Astrocyte (in vitro differentiated cells and primary cell): Measurements from ENCODE around the gene ACADS. TPM values are rescaled to one million over a fixed set of nuclear protein-coding genes. Genes with fewer than 3 reads are reported as not detected.

Source experiments
- DNase-seq: peaks from one replicate; pipeline ENCODE4 v3.0.0-alpha.2; 2010; ENCODE audit warnings: low read depth
- FAIRE-seq: peaks from 2 replicates; lab custom pipeline; 2011; peaks lifted over from hg19 to GRCh38; lab: Jason Lieb, UNC
- H2AFZ ChIP-seq: 2 replicates; pipeline ENCODE4 v1.6.0; 2012; ENCODE audit warnings: low read depth, low read length, inconsistent platforms
- H3K27ac ChIP-seq: 2 replicates; pipeline ENCODE4 v1.5.1; 2011; ENCODE audit warnings: low read depth, low read length, inconsistent platforms
- H3K27me3 ChIP-seq: 2 replicates; pipeline ENCODE4 v1.6.0; 2011; ENCODE audit warnings: low read length, inconsistent platforms; ENCODE audit not compliant: insufficient read depth
- H3K36me3 ChIP-seq: 2 replicates; pipeline ENCODE4 v1.5.1; 2011; ENCODE audit warnings: low read length, inconsistent platforms; ENCODE audit not compliant: insufficient read depth
- H3K4me1 ChIP-seq: 2 replicates; pipeline ENCODE4 v1.5.1; 2011; ENCODE audit warnings: low read length, inconsistent platforms; ENCODE audit not compliant: insufficient read depth
- H3K4me2 ChIP-seq: 2 replicates; pipeline ENCODE4 v1.6.0; 2012; ENCODE audit warnings: low read length, inconsistent platforms
- H3K4me3 ChIP-seq: 2 replicates; pipeline ENCODE4 v1.5.1; 2011; ENCODE audit warnings: low read depth, mild to moderate bottlenecking, low read length, inconsistent platforms; ENCODE audit not compliant: insufficient read depth
- H3K79me2 ChIP-seq: 2 replicates; pipeline ENCODE4 v1.6.0; 2012; ENCODE audit warnings: mild to moderate bottlenecking, low read length, inconsistent platforms; ENCODE audit not compliant: insufficient read depth
- H3K9ac ChIP-seq: 2 replicates; pipeline ENCODE4 v1.6.0; 2012; ENCODE audit warnings: mild to moderate bottlenecking, low read length, inconsistent platforms
- H3K9me3 ChIP-seq: 2 replicates; pipeline ENCODE4 v1.5.1; 2012; ENCODE audit warnings: low read depth, mild to moderate bottlenecking, low read length, inconsistent platforms; ENCODE audit not compliant: insufficient read depth
- H4K20me1 ChIP-seq: 2 replicates; pipeline ENCODE4 v1.6.0; 2012; ENCODE audit warnings: low read length, inconsistent platforms; ENCODE audit not compliant: insufficient read depth
- H3K27ac Mint-ChIP-seq: one replicate; pipeline ENCODE4 v1.8.0; 2021; ENCODE audit warnings: mild to moderate bottlenecking, mixed read lengths; ENCODE audit not compliant: unreplicated experiment
- H3K27me3 Mint-ChIP-seq: one replicate; pipeline ENCODE4 v1.8.0; 2021; ENCODE audit warnings: low read depth, mixed read lengths; ENCODE audit not compliant: unreplicated experiment
- H3K36me3 Mint-ChIP-seq: one replicate; pipeline ENCODE4 v1.8.0; 2021; ENCODE audit warnings: low read depth, mixed read lengths; ENCODE audit not compliant: unreplicated experiment
- H3K4me1 Mint-ChIP-seq: one replicate; pipeline ENCODE4 v1.8.0; 2021; ENCODE audit warnings: low read depth, mixed read lengths; ENCODE audit not compliant: unreplicated experiment
- H3K4me3 Mint-ChIP-seq: one replicate; pipeline ENCODE4 v1.8.0; 2021; ENCODE audit warnings: mild to moderate bottlenecking, moderate library complexity, mixed read lengths; ENCODE audit not compliant: unreplicated experiment
- H3K9me3 Mint-ChIP-seq: one replicate; pipeline ENCODE4 v1.8.0; 2021; ENCODE audit warnings: mild to moderate bottlenecking, mixed read lengths; ENCODE audit not compliant: unreplicated experiment
- EZH2 ChIP-seq: IDR thresholded peaks from 2 replicates; pipeline ENCODE4 v1.6.1; 2012; ENCODE audit warnings: mild to moderate bottlenecking, low read length, inconsistent platforms; ENCODE audit not compliant: insufficient read depth
- total RNA-seq: library from RNA; stranded (reverse); gene quantifications from 2 replicates; pipeline ENCODE4 v1.2.1, GENCODE V29; 2021
- TF ChIP-seq, protein P1 (sequence below): IDR thresholded peaks from 2 replicates; pipeline ENCODE4 v1.5.1; 2011; ENCODE audit warnings: low read depth, mild to moderate bottlenecking, inconsistent platforms, low read length, moderate library complexity; ENCODE audit not compliant: insufficient read depth

ACADS gene
- total RNA-seq, 1 donor from 2014 or later: 2.8 TPM

DNA sequence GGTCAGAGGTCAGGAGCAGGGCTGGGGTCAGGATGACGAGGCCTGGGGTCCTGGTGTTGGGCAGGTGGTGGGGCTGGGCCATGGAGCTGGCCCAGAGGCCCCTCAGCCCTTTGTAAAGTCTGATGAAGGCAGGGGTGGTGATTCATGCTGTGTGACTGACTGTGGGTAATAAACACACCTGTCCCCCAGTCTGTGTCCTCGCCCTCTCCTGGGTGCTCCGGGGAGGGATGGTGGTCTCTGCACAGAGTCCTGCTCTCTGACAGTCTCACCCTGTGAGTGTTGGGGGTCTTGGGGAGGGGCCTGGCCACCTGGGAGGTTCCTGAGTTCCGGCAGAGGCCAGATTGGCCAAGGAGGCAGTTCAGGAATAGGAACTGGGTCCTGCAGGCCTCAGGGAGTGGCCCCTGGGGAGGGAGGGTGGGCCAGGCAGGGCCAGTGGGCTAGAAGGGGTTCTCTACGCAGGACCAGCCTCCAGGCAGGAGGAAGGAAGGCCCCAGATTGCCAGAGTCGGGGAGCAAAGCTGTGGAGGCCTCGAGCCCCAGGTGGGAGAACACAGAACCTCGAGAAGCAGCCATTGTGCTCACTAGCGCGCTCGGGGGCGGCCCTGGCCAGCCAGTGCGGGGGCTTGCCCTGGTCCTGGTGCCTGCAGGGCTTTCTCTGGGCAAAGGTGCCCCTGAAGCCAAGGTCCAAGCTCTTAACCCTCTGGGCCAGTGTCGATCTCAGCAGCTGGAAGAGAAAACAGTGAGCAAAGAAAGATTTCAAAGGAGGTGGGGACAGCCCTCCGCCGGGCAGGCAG lies 14.4 kb downstream of the ACADS start:
- FAIRE-seq (no peak), DNase-seq (no peak)
- no peaks in the 10 kb centered on the region for H3K36me3 Mint-ChIP-seq
- no peak overlapping the region for H3K4me3 Mint-ChIP-seq
- no peaks in the 10 kb centered on the region for H3K27me3 ChIP-seq
- H3K9me3 ChIP-seq: no peaks in the 10 kb centered on the region
- no peaks in the 10 kb centered on the region for H3K27me3 Mint-ChIP-seq
- H4K20me1 ChIP-seq: no peaks in the 10 kb centered on the region
- no peak overlapping the region for H3K27ac ChIP-seq
- no peaks in the 10 kb centered on the region for H3K4me1 ChIP-seq
- no peaks in the 10 kb centered on the region for H3K79me2 ChIP-seq
- H3K27ac Mint-ChIP-seq: no peak overlapping the region
- no peak overlapping the region for H3K9ac ChIP-seq
- no peaks in the 10 kb centered on the region for H3K4me1 Mint-ChIP-seq
- no peak overlapping the region for H3K4me2 ChIP-seq
- no peak overlapping the region for H2AFZ ChIP-seq
- H3K9me3 Mint-ChIP-seq: no peaks in the 10 kb centered on the region
- no peaks in the 10 kb centered on the region for H3K36me3 ChIP-seq
- no peak overlapping the region for H3K4me3 ChIP-seq
- no peak for TF ChIP-seq EZH2
- TF ChIP-seq, protein P1, sequence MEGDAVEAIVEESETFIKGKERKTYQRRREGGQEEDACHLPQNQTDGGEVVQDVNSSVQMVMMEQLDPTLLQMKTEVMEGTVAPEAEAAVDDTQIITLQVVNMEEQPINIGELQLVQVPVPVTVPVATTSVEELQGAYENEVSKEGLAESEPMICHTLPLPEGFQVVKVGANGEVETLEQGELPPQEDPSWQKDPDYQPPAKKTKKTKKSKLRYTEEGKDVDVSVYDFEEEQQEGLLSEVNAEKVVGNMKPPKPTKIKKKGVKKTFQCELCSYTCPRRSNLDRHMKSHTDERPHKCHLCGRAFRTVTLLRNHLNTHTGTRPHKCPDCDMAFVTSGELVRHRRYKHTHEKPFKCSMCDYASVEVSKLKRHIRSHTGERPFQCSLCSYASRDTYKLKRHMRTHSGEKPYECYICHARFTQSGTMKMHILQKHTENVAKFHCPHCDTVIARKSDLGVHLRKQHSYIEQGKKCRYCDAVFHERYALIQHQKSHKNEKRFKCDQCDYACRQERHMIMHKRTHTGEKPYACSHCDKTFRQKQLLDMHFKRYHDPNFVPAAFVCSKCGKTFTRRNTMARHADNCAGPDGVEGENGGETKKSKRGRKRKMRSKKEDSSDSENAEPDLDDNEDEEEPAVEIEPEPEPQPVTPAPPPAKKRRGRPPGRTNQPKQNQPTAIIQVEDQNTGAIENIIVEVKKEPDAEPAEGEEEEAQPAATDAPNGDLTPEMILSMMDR: no peak

DNA sequence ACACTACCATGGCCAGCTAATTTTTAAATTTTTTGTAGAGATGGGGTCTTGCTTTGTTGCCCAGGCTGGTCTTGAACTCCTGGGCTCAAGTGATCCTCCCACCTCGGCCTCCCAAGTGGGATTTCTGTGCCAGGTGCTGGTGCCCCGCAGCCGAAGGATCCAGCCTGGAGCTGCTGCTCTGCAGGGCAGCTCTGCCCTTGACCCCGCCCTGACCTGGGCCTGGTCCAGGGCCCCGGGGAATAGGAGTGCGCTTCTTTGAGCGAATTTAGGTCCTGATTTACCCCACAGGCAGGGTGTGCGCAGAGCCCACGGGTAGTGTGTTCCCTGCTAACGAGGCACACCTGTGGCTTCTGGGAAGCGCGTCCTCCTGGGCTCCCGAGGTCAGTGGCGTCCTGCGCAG lies 15.2 kb downstream of the ACADS start:
- no peak for FAIRE-seq
- no peaks in the 10 kb centered on the region for H3K27me3 Mint-ChIP-seq
- no peak overlapping the region for H3K9ac ChIP-seq
- H3K36me3 Mint-ChIP-seq: no peaks in the 10 kb centered on the region
- H3K4me1 Mint-ChIP-seq: no peaks in the 10 kb centered on the region
- H3K27ac ChIP-seq: no peak overlapping the region
- no peak overlapping the region for H2AFZ ChIP-seq
- no peaks in the 10 kb centered on the region for H3K79me2 ChIP-seq
- no peaks in the 10 kb centered on the region for H3K9me3 ChIP-seq
- no peaks in the 10 kb centered on the region for H3K36me3 ChIP-seq
- H3K4me3 ChIP-seq: no peak overlapping the region
- no peak for DNase-seq
- no peaks in the 10 kb centered on the region for H3K4me1 ChIP-seq
- H3K4me2 ChIP-seq: no peak overlapping the region
- TF ChIP-seq, protein P1: no peak
- H3K9me3 Mint-ChIP-seq: no peaks in the 10 kb centered on the region
- no peak overlapping the region for H3K4me3 Mint-ChIP-seq
- H3K27me3 ChIP-seq: no peaks in the 10 kb centered on the region
- H4K20me1 ChIP-seq: no peaks in the 10 kb centered on the region
- no peak overlapping the region for H3K27ac Mint-ChIP-seq
